GM18861 (cell line): ENCODE results near the gene CWC22.
A peak's percentile ranks its signal among the peaks of the same experiment; 100 is the strongest.
"Not testable (repeated sequence)": the region's sequence is repeated elsewhere in the genome, so short reads cannot be mapped to it uniquely, and the experiment has no call there.

Source experiments
- ATAC-seq: cut with Tn5 transposase; IDR thresholded peaks from one replicate; pipeline ENCODE4 v1.9.1; 2021; ENCODE audit not compliant: unreplicated experiment

CWC22 gene

DNA sequence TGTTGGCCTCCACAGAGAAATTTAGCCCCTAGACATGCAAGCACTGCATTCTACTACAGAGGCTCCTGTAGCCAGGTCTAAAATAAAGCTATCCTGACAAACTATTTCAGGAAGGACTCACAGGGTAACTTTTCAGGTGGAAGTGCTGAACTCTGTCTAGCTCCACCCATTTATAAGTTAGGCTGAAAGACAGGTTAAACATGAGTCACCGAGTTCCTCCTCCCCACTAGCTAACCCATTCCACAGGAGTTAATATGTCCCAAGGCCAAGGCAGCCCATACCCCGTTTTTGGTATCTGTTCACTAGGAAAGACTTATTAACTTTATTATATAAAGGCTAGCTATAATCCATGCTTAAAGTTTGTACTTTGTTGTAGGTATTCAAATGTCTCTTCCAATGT, 3.5 kb downstream of the CWC22 start:
- ATAC-seq: no peak

DNA sequence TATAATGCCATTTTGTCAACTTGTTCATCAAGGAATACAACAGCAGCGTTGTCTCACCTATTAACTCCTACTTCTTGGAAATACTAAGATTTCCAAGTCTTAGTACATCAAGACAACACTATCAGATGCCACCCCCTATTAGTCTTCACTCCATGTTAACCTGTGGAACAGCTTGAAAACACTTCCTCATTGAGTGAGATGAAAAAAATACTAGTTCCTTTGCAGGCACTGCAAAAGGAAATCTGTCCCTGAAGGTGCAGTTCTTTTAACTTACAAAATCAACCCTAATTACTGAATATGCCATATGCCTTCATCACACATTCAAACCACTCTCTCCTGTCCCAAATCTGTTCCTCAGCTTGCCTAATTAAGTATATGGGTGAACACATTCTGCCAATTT, 4.0 kb downstream of the CWC22 start:
- no peak for ATAC-seq

- no peak for ATAC-seq
Measured at GRCh38 chr2:180002198-180002770, 4.8 kb downstream of the CWC22 start.

DNA sequence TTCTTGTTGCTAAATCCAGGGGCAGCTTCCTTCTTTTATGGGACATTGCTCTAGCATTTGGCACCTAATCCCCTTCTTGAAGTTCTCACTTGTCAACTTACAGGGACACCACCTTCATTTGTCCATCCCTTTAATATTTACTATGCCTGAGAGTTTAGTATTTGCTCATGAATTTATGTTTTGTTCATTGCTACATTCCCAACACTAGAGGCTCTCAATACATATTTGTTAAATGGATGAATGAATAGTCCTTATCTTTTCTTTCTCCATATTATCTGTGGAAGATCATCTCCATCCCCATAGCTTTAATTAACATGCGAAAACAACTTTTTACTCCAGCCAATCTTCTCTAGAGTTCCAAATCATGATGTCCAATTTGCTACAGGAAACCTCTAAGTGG, 5.4 kb downstream of the CWC22 start:
- ATAC-seq: no peak

- peak; percentile 63 for ATAC-seq
Measured at GRCh38 chr2:180000434-180000833, 6.7 kb downstream of the CWC22 start.

- no peak for ATAC-seq
Measured at GRCh38 chr2:179999000-179999399, 8.1 kb downstream of the CWC22 start.

DNA sequence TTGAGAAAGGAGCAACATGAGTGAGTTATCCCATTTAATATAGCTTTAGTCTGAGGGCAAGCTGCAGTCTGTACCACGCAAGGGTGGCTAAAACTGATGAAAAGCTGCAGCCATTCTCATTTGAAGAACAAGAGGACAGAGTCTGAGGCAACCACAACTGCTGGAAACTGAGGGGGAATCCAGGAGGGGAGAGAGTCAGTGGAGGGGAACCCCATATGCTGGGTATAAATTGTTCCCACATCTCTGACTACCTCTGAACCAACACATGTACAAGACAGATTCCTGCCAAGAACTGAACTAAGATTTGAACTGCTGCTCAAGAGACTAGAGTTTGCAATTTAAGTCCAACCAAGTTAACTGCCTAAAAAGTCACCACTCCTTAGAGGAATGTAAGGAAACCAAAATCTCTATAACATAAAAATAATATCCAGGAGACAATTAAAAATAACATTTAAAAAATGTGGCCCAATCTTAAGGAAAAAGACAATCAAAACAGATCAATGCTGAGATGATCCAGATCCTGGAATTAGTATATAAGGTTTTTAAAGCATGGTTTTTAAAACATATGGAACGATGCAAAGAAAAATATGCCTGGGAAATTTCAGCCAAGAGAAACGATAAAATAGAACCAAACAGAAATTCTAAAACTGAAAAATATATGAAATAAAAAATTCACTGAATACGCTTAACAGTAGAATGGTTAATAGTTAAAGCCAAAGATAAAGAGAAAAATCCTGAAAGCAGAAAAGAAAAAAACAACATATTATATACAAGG, 11.2 kb downstream of the CWC22 start:
- no peak for ATAC-seq

DNA sequence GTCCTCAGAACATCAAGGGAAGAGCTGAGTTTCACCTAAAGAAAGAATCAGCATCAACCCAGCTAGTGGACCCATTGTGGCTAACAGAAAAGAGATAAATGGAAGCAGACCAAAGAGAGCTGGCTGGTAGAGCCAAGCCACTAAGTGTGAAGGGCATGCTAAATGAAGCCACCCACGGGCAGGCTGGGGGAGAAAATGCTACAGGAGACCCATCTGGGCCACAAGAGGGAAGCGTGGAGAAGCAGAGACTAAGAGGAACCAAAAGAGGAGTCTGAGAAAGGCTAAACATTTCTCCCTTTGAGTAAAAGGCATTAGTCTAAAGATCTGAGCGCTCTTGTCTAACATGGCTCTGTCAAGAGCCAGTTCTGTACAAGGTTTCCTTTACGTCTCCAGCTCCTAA, 15.8 kb downstream of the CWC22 start:
- no peak for ATAC-seq

DNA sequence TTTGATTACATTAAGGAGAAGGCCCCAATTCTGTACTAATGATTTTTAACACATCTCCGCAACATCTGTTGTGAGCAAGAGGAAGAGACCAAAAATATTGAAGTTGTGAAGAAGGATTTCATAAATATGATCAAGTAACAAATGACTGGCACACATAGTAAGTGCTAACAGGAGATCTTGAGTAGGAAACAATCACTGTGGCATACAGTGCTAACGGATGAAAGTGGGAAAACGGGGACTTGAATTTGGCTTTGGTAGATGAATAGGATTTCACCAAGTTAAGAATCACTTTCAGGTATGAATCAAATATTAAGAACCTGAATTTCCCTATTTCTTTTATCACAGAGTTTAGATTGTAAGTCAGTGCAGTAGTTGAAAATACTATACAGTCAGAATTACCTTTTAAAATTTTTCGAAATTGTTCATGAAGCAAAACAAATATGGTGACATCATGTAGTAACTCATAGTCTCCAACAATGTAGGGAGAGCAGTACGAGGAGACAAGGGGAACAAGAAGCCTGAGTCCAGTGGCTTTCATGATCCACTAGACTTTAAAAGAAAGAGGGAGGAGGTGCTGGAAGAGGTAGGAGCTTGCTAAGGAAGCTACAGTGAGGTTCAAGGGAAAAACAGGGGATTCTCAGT, 16.3 kb downstream of the CWC22 start:
- no peak for ATAC-seq

GRCh38 chr2:179987916-179988315, 19.2 kb downstream of the CWC22 start:
- no peak for ATAC-seq

DNA sequence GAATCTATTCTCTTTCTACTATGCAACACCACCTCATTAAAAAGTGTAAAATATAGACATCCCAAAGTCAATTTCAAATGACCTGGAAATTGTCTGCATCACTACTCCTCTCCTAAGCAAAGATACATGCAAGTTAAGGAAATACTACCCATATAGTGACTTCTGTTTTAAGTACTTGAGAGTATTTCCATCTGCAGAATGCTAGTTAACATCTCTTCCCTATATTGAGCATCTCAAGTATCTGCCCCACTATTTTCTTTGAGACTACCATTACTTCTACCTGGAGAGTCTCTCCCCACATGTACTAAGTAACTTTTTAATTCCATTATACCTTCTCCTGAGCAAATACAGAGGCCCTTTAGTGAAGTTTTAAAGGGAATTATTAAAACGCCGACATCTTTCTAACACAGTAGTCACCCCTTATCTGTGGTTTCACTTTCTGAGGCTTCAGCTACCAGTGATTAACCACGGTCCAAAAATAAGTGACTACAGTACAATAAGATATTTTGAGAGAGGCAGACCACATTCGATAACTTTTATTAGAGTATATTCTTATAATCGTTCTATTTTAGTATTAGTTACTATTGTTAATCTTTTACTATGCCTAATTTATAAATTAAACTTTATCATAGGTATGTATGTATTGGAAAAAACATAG, 21.8 kb downstream of the CWC22 start:
- peak; percentile 98 for ATAC-seq

GRCh38 chr2:179983250-179983932, 23.7 kb downstream of the CWC22 start:
- no peak for ATAC-seq

- ATAC-seq: no peak
Measured at GRCh38 chr2:179981085-179981484, 26.0 kb downstream of the CWC22 start.

- no peak for ATAC-seq
Measured at GRCh38 chr2:179974761-179975160, 32.3 kb downstream of the CWC22 start.

DNA sequence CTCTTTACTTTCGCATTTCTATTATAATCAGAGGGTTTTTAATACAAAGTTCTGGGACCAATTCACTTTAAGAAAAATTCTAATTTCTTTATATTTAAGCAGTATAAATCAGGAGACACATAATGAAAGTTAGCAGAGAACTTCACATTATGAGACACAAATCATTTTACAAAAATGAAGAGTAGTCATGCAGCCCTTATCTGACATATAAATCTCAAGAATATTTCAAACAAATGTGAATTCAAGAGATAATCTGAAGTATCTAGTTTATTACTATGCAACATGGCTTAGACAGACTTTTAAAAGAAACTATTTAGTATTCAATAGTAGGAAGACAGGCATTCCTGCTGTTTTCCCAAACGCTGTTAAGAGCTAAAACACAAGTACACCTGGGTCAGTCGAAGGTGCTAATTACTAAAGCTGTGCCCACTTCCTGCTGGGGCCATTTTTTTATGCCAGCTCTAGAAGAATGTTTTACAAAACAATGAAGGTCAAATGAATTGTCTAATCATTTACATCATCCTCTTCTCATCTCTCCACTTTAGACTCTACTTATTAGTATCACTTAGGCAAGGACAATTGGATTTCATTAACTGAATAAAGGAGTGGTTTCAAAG, 40.2 kb downstream of the CWC22 start:
- no peak for ATAC-seq

DNA sequence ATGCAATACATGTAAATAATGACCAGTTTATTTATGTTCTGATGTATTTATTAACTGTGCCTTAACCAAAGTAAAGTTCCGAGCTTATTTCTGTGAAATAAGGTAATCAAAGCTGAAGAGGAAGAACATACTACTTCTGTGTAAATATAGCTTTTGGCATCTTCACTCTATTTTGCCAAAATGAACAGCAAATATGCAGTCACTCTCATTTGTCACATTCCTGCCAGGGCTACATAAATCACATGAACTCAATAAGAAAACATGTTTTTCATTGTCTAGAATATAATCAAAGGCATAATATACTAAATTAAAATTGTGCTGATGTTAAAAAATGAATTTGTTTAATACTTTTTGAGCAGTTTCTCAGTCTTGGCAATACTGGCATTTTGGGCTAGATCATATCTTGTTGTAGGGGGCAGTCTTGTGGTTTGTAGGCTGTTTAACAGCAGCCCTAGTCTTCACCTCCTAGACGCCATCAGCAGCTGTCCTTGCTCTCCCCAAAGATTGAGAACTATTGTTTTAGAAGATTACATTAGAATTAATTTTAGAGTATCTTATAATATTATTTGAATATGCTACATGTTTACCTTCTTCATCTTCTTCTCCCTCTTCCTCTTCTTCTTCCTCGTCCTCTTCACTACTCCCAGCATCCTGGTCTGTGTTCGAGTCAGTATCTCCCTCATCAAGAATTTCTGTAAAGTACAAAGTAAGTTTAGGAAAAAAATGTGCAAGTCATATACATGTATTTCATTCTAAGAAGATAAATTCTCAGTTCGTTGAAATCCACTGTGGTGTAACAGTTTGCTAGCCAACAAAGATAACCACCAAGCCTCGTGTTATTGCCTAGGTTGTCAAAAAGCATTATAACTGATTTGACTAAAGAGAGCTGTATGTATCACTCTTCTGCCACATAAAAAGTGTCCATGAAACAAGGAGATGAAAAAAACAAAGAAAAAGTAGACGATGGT, 41.5 kb downstream of the CWC22 start:
- ATAC-seq: no peak

GRCh38 chr2:179963626-179964025, 43.5 kb downstream of the CWC22 start:
- ATAC-seq: no peak

DNA sequence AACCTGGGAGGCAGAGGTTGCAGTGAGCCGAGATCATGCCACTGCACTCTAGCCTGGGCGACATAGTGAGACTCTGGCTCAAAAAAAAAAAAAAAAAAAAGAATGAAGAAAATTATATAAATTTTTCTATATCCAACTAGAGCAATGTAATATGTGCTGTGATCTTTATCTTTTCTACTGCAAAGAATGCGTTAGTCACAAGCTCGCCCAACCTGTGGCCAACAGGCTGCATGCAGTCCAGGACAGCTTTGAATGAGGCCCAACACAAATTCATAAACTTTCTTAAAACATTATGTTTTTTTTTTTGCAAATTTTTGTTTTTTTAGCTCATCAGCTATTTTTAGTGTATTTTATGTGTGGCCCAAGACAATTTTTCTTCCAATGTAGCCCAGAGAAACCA, 48.8 kb downstream of the CWC22 start:
- ATAC-seq: not testable (repeated sequence)

GRCh38 chr2:179954026-179954425, 53.1 kb downstream of the CWC22 start:
- no peak for ATAC-seq

GRCh38 chr2:179953359-179953758, 53.7 kb downstream of the CWC22 start:
- ATAC-seq: no peak
